SK-N-SH (cell line): Measurements from ENCODE around the gene OR5K1. TPM values are rescaled to one million over a fixed set of nuclear protein-coding genes. Genes with fewer than 3 reads are reported as not detected.

Experiments used
- CTCF ChIA-PET: fragments of 300-600, 350-600 bp; formaldehyde crosslinking; extraction: SDS; loops from one replicate; lab custom pipeline; 2021; lab: Yijun Ruan, JAX
- POLR2A ChIA-PET: fragments of 350-600 bp; sonication (Branson Sonifier 250); formaldehyde crosslinking; extraction: SDS; loops from one replicate; lab custom pipeline; 2020; ENCODE audit warnings: antibody characterized with exemption, inconsistent platforms; lab: Yijun Ruan, JAX
- DNase-seq: peaks from one replicate; pipeline ENCODE4 v3.0.0; 2012
- H2AFZ ChIP-seq: fragments of 200-600 bp; sonication (generic); 2 replicates; pipeline ENCODE4 v1.8.1; 2016; ENCODE audit warnings: antibody characterized with exemption, mild to moderate bottlenecking, low read depth
- H3F3A ChIP-seq: fragments of 200-600 bp; sonication (generic); replicated peaks from 2 replicates; pipeline ENCODE3; 2016; ENCODE audit warnings: antibody characterized with exemption, mild to moderate bottlenecking; ENCODE audit not compliant: insufficient read depth
- H3K27ac ChIP-seq, 2 experiments: fragments of 200-500 bp in 1 of 2; fragments of 200-600 bp in 1 of 2; sonication (Bioruptor generic) in 1 of 2; sonication (generic), shearing (Covaris generic) in 1 of 2; 2 replicates each; pipeline versions ENCODE4 v1.5.1 to v1.6.1; 2014 to 2016; ENCODE audit warnings: low read depth in 2 of 2, inconsistent platforms in 1 of 2, low read length in 1 of 2, mild to moderate bottlenecking in 1 of 2, mixed read lengths in 1 of 2
- H3K27me3 ChIP-seq: fragments of 200-600 bp; sonication (generic), shearing (Covaris generic); 2 replicates; pipeline ENCODE4 v1.6.1; 2016; ENCODE audit warnings: mixed run types; ENCODE audit not compliant: insufficient read depth
- H3K36me3 ChIP-seq, 2 experiments: fragments of 200-500 bp in 1 of 2; fragments of 200-600 bp in 1 of 2; sonication (Bioruptor generic) in 1 of 2; sonication (generic) in 1 of 2; replicated peaks in 1 of 2; 2 replicates each; pipeline versions ENCODE3 to v1.5.1; 2014 to 2016; ENCODE audit warnings: low read length in 1 of 2, mild to moderate bottlenecking in 1 of 2; ENCODE audit not compliant: insufficient read depth in 2 of 2, control insufficient read depth in 1 of 2
- H3K4me1 ChIP-seq, 2 experiments: fragments of 200-500 bp in 1 of 2; fragments of 200-600 bp in 1 of 2; sonication (Bioruptor generic) in 1 of 2; sonication (generic), shearing (Covaris generic) in 1 of 2; 2 replicates each; pipeline versions ENCODE4 v1.5.1 to v1.6.1; 2014 to 2016; ENCODE audit warnings: low read depth in 1 of 2, low read length in 1 of 2, mixed run types in 1 of 2; ENCODE audit not compliant: insufficient read depth in 2 of 2, control insufficient read depth in 1 of 2
- H3K4me2 ChIP-seq: fragments of 200-600 bp; sonication (generic), shearing (Covaris generic); 2 replicates; pipeline ENCODE4 v1.6.1; 2017; ENCODE audit warnings: mixed run types
- H3K4me3 ChIP-seq, 2 experiments: fragments of 200-500 bp in 1 of 2; fragments of 200-600 bp in 1 of 2; sonication (Bioruptor generic) in 1 of 2; sonication (generic), shearing (Covaris generic) in 1 of 2; 2 replicates each; pipeline versions ENCODE4 v1.5.1 to v1.8.1; 2014 to 2016; ENCODE audit warnings: low read depth in 2 of 2, inconsistent platforms in 1 of 2, low read length in 1 of 2, mild to moderate bottlenecking in 1 of 2, mixed read lengths in 1 of 2, moderate library complexity in 1 of 2
- H3K79me2 ChIP-seq: fragments of 200-600 bp; sonication (generic); 2 replicates; pipeline ENCODE4 v1.8.1; 2017; ENCODE audit warnings: mild to moderate bottlenecking; ENCODE audit not compliant: insufficient read depth
- H3K9ac ChIP-seq: fragments of 200-600 bp; sonication (generic); 2 replicates; pipeline ENCODE4 v1.6.1; 2017; ENCODE audit warnings: mixed run types
- H3K9me2 ChIP-seq: fragments of 200-600 bp; sonication (generic); 2 replicates; pipeline ENCODE4 v1.6.1; 2017; ENCODE audit warnings: mixed run types
- H3K9me3 ChIP-seq: fragments of 200-600 bp; sonication (generic); 2 replicates; pipeline ENCODE4 v1.6.1; 2017; ENCODE audit warnings: mixed run types, mild to moderate bottlenecking, moderate library complexity
- H4K20me1 ChIP-seq: fragments of 200-600 bp; sonication (generic); 2 replicates; pipeline ENCODE4 v1.6.1; 2017; ENCODE audit warnings: mild to moderate bottlenecking, mixed run types; ENCODE audit not compliant: insufficient read depth
- EP300 ChIP-seq, 2 experiments: IDR thresholded peaks; 2 replicates each; pipeline versions ENCODE4 v1.4.0 to v1.6.1; 2012; ENCODE audit warnings: borderline replicate concordance in 1 of 2, low read depth in 1 of 2, low read length in 1 of 2
- EZH2phosphoT487 ChIP-seq: fragments of 200-600 bp; sonication (generic); IDR thresholded peaks from 2 replicates; pipeline ENCODE4 v1.6.1; 2017; ENCODE audit warnings: low read depth, mixed run types, mild to moderate bottlenecking, antibody characterized with exemption, moderate library complexity, borderline replicate concordance
- FOSL2 ChIP-seq: IDR thresholded peaks from 2 replicates; pipeline ENCODE4 v1.4.0; 2012; ENCODE audit warnings: low read depth, mild to moderate bottlenecking, moderate library complexity, borderline replicate concordance
- GATA2 ChIP-seq: sonication (generic); formaldehyde crosslinking; IDR thresholded peaks from 2 replicates; pipeline ENCODE4 v1.5.0; 2020; ENCODE audit warnings: mild to moderate bottlenecking, missing genetic modification reagents
- MEF2A ChIP-seq: IDR thresholded peaks from 2 replicates; pipeline ENCODE4 v1.4.0; 2012; ENCODE audit warnings: low read depth, borderline replicate concordance
- MXI1 ChIP-seq: IDR thresholded peaks from 2 replicates; pipeline ENCODE4 v1.6.1; 2012; ENCODE audit warnings: mild to moderate bottlenecking, low read depth, low read length, improper control_type of control experiment
- NFIC ChIP-seq: IDR thresholded peaks from 2 replicates; pipeline ENCODE4 v1.4.0; 2012; ENCODE audit warnings: borderline replicate concordance
- NRF1 ChIP-seq: IDR thresholded peaks from 2 replicates; pipeline ENCODE4 v1.6.1; 2012; ENCODE audit warnings: low read depth, mild to moderate bottlenecking, low read length
- PBX3 ChIP-seq: IDR thresholded peaks from 2 replicates; pipeline ENCODE4; 2012
- REST ChIP-seq: IDR thresholded peaks from 2 replicates; pipeline ENCODE4 v1.6.1; 2012; ENCODE audit warnings: mild to moderate bottlenecking, low read depth, low read length, moderate library complexity
- RXRA ChIP-seq: IDR thresholded peaks from 2 replicates; pipeline ENCODE4 v1.4.0; 2012; ENCODE audit warnings: low read depth, mild to moderate bottlenecking, borderline replicate concordance
- SMC3 ChIP-seq: IDR thresholded peaks from 2 replicates; pipeline ENCODE4 v1.6.1; 2012; ENCODE audit warnings: low read depth, low read length, improper control_type of control experiment
- TAF1 ChIP-seq: IDR thresholded peaks from 2 replicates; pipeline ENCODE4 v1.6.1; 2012; ENCODE audit warnings: low read depth, mild to moderate bottlenecking, low read length, moderate library complexity, borderline replicate concordance
- USF1 ChIP-seq: IDR thresholded peaks from 2 replicates; pipeline ENCODE4 v1.4.0; 2012; ENCODE audit warnings: low read depth, borderline replicate concordance
- YY1 ChIP-seq: IDR thresholded peaks from 2 replicates; pipeline ENCODE4 v1.4.0; 2012; ENCODE audit warnings: low read depth, mild to moderate bottlenecking
- WGBS: methylation state at CpG from one replicate; pipeline ENCODE4 v1.1.6; 2017; ENCODE audit warnings: low lambda C conversion rate; 5-methylcytosine and 5-hydroxymethylcytosine counted together
- polyA plus RNA-seq, 3 experiments: library from polyadenylated mRNA; depleted of rRNA; stranded (reverse); fragments of >200 nt; gene quantifications; 2 replicates each; pipeline ENCODE4 v1.2.3, GENCODE V29; 2012
- TF ChIP-seq, protein P1 (sequence below): IDR thresholded peaks from 2 replicates; pipeline ENCODE4 v1.4.0; 2012; ENCODE audit warnings: low read depth, borderline replicate concordance
- TF ChIP-seq, protein P2 (sequence below): fragments of 150-350 bp; IDR thresholded peaks from 2 replicates; pipeline ENCODE4 v1.6.1; 2016; ENCODE audit warnings: mild to moderate bottlenecking, low read depth, low read length

OR5K1 gene
- polyA plus RNA-seq, 1 of the 3 experiments (the other 2 are of a cell fraction): not detected

- H3K9ac ChIP-seq: no peak overlapping the region
- no peak overlapping the region for H2AFZ ChIP-seq
- H3K4me3 ChIP-seq: no peak overlapping the region
- H3F3A ChIP-seq: peaks cover 9% of the 10 kb centered on the region
- no peak for TF ChIP-seq YY1
- no peak for TF ChIP-seq EZH2phosphoT487
- TF ChIP-seq FOSL2: no peak
- no peak for TF ChIP-seq PBX3
- no peak for TF ChIP-seq SMC3
- TF ChIP-seq USF1: no peak
- TF ChIP-seq NFIC: no peak
- TF ChIP-seq MXI1: no peak
- TF ChIP-seq, protein P1, sequence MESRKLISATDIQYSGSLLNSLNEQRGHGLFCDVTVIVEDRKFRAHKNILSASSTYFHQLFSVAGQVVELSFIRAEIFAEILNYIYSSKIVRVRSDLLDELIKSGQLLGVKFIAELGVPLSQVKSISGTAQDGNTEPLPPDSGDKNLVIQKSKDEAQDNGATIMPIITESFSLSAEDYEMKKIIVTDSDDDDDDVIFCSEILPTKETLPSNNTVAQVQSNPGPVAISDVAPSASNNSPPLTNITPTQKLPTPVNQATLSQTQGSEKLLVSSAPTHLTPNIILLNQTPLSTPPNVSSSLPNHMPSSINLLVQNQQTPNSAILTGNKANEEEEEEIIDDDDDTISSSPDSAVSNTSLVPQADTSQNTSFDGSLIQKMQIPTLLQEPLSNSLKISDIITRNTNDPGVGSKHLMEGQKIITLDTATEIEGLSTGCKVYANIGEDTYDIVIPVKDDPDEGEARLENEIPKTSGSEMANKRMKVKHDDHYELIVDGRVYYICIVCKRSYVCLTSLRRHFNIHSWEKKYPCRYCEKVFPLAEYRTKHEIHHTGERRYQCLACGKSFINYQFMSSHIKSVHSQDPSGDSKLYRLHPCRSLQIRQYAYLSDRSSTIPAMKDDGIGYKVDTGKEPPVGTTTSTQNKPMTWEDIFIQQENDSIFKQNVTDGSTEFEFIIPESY: no peak
- no peak for TF ChIP-seq TAF1
- TF ChIP-seq GATA2 (CRISPR knock-in tag): no peak
- TF ChIP-seq, protein P2, sequence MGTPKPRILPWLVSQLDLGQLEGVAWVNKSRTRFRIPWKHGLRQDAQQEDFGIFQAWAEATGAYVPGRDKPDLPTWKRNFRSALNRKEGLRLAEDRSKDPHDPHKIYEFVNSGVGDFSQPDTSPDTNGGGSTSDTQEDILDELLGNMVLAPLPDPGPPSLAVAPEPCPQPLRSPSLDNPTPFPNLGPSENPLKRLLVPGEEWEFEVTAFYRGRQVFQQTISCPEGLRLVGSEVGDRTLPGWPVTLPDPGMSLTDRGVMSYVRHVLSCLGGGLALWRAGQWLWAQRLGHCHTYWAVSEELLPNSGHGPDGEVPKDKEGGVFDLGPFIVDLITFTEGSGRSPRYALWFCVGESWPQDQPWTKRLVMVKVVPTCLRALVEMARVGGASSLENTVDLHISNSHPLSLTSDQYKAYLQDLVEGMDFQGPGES: no peak
- no peak for TF ChIP-seq NRF1
- TF ChIP-seq REST: no peak
- no peak for TF ChIP-seq EP300 (IDR thresholded peaks at IDR 0.05; ENCODE audit: borderline replicate concordance in 1 of 2, low read depth in 1 of 2, low read length in 1 of 2)
- TF ChIP-seq MEF2A: no peak
- TF ChIP-seq RXRA: no peak
- H4K20me1 ChIP-seq: no peaks in the 10 kb centered on the region; the same call in 1 of the 2 replicates
- H3K4me2 ChIP-seq: no peak overlapping the region
- H3K9me3 ChIP-seq: no peaks in the 10 kb centered on the region
- DNase-seq: no peak
- peaks cover 50 to 52% of the 10 kb centered on the region in 2 experiments for H3K36me3 ChIP-seq
- H3K4me1 ChIP-seq: no peaks in the 10 kb centered on the region; a peak in 1 of 4 replicates
- H3K9me2 ChIP-seq: no peaks in the 10 kb centered on the region
- peaks cover 14% of the 10 kb centered on the region for H3K79me2 ChIP-seq
- ChIA-PET POLR2A (no interaction called here), CTCF (no interaction called here)
- no peaks in the 10 kb centered on the region for H3K27me3 ChIP-seq
- H3K27ac ChIP-seq: no peak overlapping the region
- 85% methylated on average over 1 of the region's 1 CpG for WGBS
These were observed 51.9 kb downstream of the OR5K1 start for GRCh38 chr3:98514948-98515347.
